ENCODE measurements around the gene CS. TPM values are rescaled to one million over a fixed set of nuclear protein-coding genes. Genes with fewer than 3 reads are reported as not detected.
A peak's percentile ranks its signal among the peaks of the same experiment; 100 is the strongest.

CS gene
- total RNA-seq, 4 donors from 2014 or later = 102 to 174 (median 103) TPM

DNA sequence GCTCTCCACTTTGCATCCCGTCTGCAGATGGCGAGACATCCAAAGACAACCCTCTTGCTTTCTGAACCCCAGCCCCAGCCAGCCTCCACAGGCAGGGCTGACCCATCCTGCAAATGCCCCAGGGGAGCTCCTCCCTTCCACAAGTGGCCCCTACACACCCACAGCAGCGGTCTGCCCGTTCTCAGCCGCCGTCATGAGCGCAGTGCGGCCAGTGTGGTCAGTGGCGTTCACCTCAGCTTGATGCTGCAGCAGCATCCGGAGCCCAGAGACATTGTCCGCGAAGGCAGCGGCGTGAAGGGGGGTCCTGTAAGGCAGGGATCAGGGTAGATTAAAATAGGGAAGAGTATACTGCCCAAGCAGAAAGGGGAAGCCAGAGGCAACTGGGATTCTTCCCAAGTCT lies 55.6 kb downstream of the CS start:
- no peak for ATAC-seq
- Histone ChIP-seq H3K27me3 (no peaks in the 10 kb centered on the region), H3K27ac (no peak overlapping the region), H3K36me3 (peaks cover 4 to 100% of the 10 kb centered on the region in 2 donors), H3K4me3 (no peak overlapping the region), H3K4me1 (no peaks in the 10 kb centered on the region), H3K9me3 (no peaks in the 10 kb centered on the region)
- WGBS, 2 donors (ENCODE audit: low coverage in 1 of 2) = no CpG with 5 or more reads among the region's 14 CpGs
- TF ChIP-seq EP300 (IDR thresholded peaks at IDR 0.05) (no peak), POLR2A (IDR thresholded peaks at IDR 0.05) (no peak), POLR2AphosphoS5 (IDR thresholded peaks at IDR 0.05) (no peak)
- TF ChIP-seq, protein P1, sequence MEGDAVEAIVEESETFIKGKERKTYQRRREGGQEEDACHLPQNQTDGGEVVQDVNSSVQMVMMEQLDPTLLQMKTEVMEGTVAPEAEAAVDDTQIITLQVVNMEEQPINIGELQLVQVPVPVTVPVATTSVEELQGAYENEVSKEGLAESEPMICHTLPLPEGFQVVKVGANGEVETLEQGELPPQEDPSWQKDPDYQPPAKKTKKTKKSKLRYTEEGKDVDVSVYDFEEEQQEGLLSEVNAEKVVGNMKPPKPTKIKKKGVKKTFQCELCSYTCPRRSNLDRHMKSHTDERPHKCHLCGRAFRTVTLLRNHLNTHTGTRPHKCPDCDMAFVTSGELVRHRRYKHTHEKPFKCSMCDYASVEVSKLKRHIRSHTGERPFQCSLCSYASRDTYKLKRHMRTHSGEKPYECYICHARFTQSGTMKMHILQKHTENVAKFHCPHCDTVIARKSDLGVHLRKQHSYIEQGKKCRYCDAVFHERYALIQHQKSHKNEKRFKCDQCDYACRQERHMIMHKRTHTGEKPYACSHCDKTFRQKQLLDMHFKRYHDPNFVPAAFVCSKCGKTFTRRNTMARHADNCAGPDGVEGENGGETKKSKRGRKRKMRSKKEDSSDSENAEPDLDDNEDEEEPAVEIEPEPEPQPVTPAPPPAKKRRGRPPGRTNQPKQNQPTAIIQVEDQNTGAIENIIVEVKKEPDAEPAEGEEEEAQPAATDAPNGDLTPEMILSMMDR (IDR thresholded peaks at IDR 0.05) = no peak

DNA sequence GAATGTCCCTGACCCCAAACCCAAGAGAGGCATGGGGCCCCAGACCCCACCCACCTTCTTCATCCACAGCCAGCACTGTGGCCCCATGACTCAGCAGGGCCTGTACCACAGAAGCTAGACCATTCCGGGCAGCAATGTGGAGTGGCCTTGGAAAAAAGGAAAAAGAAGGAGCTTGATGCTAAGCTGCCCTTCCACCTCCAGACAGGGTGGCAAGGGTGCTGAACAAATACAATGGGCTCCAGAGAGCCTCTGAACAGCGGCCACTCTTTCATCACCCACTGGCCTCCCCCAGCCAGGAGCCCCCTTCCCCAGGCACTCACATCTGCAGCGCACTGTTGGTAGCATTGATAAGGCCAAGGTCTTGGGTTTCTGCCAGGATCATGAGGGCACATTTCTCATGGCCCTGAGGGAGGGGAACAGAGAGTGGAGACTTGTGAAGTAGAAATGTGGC lies 56.4 kb downstream of the CS start:
- Histone ChIP-seq H3K36me3 (peaks cover 4 to 100% of the 10 kb centered on the region in 2 donors), H3K27ac (no peak overlapping the region), H3K9me3 (no peaks in the 10 kb centered on the region), H3K27me3 (no peaks in the 10 kb centered on the region), H3K4me3 (no peak overlapping the region), H3K4me1 (no peaks in the 10 kb centered on the region)
- peak; percentile 17 for ATAC-seq
- WGBS, 2 donors (ENCODE audit: low coverage in 1 of 2) = no CpG with 5 or more reads among the region's 3 CpGs
- no peak for TF ChIP-seq POLR2AphosphoS5 (IDR thresholded peaks at IDR 0.05)
- no peak for TF ChIP-seq EP300 (IDR thresholded peaks at IDR 0.05)
- no peak for TF ChIP-seq POLR2A (IDR thresholded peaks at IDR 0.05)
- TF ChIP-seq, protein P1 (IDR thresholded peaks at IDR 0.05) = no peak

DNA sequence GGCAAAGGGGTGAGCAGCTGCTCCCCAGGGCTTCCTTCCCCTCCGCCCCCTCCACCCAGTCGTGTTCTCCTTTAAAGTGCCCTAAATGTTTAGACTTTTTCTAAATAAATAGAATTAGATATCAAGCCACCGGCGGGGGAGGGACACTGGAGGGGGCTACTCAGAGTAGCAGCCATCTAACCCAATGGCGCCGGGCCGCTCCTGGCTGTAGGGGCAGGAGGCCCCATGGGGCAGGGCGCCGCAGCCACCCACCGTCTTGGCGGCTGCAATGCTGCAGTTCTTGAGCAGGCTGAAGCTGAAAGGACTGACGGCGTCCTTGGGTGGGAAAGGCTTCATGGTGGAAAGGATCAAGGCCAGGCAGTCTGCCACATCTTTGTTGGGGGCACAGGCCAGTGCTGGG lies 57.1 kb downstream of the CS start:
- Histone ChIP-seq H3K27me3 (no peaks in the 10 kb centered on the region), H3K9me3 (no peaks in the 10 kb centered on the region), H3K4me3 (no peak overlapping the region), H3K36me3 (peaks cover 3 to 99% of the 10 kb centered on the region in 2 donors), H3K27ac (no peak overlapping the region), H3K4me1 (no peaks in the 10 kb centered on the region)
- WGBS, 2 donors (ENCODE audit: low coverage in 1 of 2) = 65% methylated on average over 2 of the region's 13 CpGs; no CpG with 5 or more reads in 1 of the 2 donors
- no peak for TF ChIP-seq EP300 (IDR thresholded peaks at IDR 0.05)
- no peak for TF ChIP-seq POLR2AphosphoS5 (IDR thresholded peaks at IDR 0.05)
- TF ChIP-seq POLR2A (IDR thresholded peaks at IDR 0.05) = no peak
- TF ChIP-seq, protein P1 (IDR thresholded peaks at IDR 0.05) = no peak
- no peak for ATAC-seq

DNA sequence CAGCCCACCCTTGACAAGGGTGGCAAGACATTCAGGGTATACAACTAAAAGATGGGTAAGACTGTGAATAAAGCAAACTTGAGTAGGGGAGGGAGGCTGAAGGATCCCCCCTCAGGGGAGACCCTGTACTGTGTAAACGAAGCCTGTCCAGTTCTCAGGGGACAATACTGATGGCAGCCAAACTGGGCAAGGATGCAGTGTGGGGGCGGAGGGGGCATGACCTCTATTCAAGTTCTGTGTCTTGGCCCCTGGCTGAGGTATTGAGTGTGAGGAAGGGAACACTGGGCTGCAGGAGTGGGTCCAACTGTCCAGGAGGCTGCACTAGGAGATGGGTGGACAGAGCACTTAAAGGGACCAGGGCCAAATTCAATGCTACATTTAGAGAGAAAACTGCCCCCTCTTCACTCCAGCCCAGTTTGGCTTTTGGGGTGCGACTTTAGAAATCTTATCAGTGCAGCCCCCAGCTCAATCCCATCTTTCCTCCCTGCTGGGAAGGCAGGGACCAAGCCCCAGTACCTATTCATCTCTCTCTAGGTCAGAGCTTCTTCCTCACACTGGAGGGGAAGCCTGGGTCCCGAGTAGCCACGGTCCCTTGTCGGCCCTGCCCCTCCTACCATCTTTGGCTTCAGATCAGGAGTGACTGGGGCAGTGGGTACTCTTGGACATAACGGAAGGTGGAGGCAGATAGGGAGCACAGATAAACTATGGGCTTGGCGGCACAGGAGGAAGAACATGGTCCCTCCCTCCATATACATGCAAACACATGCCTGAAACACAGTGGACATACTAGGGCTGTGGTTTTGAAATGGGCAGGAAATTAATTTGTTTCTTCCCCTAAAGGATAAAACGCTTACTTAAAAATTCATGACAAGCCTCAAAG lies 58.5 kb downstream of the CS start:
- 71 to 80% methylated on average over 2 to 4 of the region's 9 CpGs for WGBS, 2 donors (ENCODE audit: low coverage in 1 of 2)
- ATAC-seq = no peak
- TF ChIP-seq POLR2A (IDR thresholded peaks at IDR 0.05) (no peak), EP300 (IDR thresholded peaks at IDR 0.05) (no peak), POLR2AphosphoS5 (IDR thresholded peaks at IDR 0.05) (no peak)
- TF ChIP-seq, protein P1 (IDR thresholded peaks at IDR 0.05) = no peak

DNA sequence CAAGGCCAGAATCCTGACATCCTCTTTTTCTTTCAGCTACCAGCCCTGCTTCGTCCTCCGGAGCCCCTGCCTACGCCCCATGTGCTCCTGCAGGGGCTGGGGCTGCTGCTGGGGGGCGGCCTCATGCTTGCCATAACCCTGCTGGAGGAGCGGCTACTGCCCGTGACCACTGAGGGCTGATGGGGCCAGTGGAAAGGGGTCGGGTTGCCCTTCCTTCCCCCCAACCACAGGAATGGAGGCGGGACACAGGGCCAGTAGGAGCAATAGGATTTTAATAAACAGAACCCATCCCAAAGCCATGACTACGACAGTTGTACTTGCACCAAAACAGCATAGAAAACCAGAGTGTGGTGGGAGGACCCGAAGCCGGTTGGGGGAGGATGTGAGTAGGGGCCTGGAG lies 62.6 kb downstream of the CS start:
- no peak for TF ChIP-seq EP300 (IDR thresholded peaks at IDR 0.05)
- TF ChIP-seq, protein P1 (IDR thresholded peaks at IDR 0.05) = no peak
- TF ChIP-seq POLR2AphosphoS5 (IDR thresholded peaks at IDR 0.05) = no peak
- TF ChIP-seq POLR2A (IDR thresholded peaks at IDR 0.05) = no peak
- H3K4me1 ChIP-seq = no peaks in the 10 kb centered on the region
- no peak for ATAC-seq
- H3K27me3 ChIP-seq = no peaks in the 10 kb centered on the region
- H3K9me3 ChIP-seq = no peaks in the 10 kb centered on the region
- peaks cover 0 to 63% of the 10 kb centered on the region in 2 donors for H3K36me3 ChIP-seq
- H3K27ac ChIP-seq = no peak overlapping the region
- 72% methylated on average over 3 of the region's 11 CpGs; no CpG with 5 or more reads in 1 of the 2 donors for WGBS, 2 donors (ENCODE audit: low coverage in 1 of 2)
- no peak overlapping the region for H3K4me3 ChIP-seq

More for the DNA sequence above, 58.5 kb downstream of the CS start:
- Histone ChIP-seq H3K9me3 (no peaks in the 10 kb centered on the region), H3K4me3 (no peak overlapping the region), H3K36me3 (peaks cover 0 to 95% of the 10 kb centered on the region in 2 donors), H3K27ac (no peak overlapping the region), H3K4me1 (no peaks in the 10 kb centered on the region), H3K27me3 (no peaks in the 10 kb centered on the region)
